HepG2 (cell line): ENCODE data around the gene ATP5MK. TPM values are rescaled to one million over a fixed set of nuclear protein-coding genes. Genes with fewer than 3 reads are reported as not detected.

ENCODE experiments used
- HINFP ChIP-seq: sonication (generic); formaldehyde crosslinking; IDR thresholded peaks from 2 replicates; pipeline ENCODE4 v1.4.0; 2020; ENCODE audit warnings: low read depth, mild to moderate bottlenecking, missing genetic modification reagents
- HNRNPK ChIP-seq: fragments of 200-400 bp; formaldehyde crosslinking; IDR thresholded peaks from 2 replicates; pipeline ENCODE4 v1.6.1; 2018; ENCODE audit warnings: low read length, low read depth, moderate library complexity, mild to moderate bottlenecking; ENCODE audit not compliant: poor library complexity, severe bottlenecking
- HOXA5 ChIP-seq: sonication (generic); formaldehyde crosslinking; IDR thresholded peaks from 2 replicates; pipeline ENCODE4 v1.4.0; 2020; ENCODE audit warnings: missing genetic modification reagents
- HOXA9 ChIP-seq: sonication (generic); formaldehyde crosslinking; IDR thresholded peaks from 2 replicates; pipeline ENCODE4 v1.8.1; 2022; ENCODE audit warnings: missing genetic modification reagents, mild to moderate bottlenecking, moderate library complexity, borderline replicate concordance
- IRF1 ChIP-seq: sonication (generic); formaldehyde crosslinking; IDR thresholded peaks from 2 replicates; pipeline ENCODE4 v1.4.0; 2020; ENCODE audit warnings: low read depth, mild to moderate bottlenecking, missing genetic modification reagents
- KLF12 ChIP-seq: sonication (generic); formaldehyde crosslinking; IDR thresholded peaks from 2 replicates; pipeline ENCODE4 v1.4.0; 2020; ENCODE audit warnings: missing genetic modification reagents, borderline replicate concordance
- NAIF1 ChIP-seq: sonication (generic); formaldehyde crosslinking; IDR thresholded peaks from 2 replicates; pipeline ENCODE4 v1.5.0; 2020; ENCODE audit warnings: mild to moderate bottlenecking, missing genetic modification reagents, borderline replicate concordance
- REL ChIP-seq: sonication (generic); formaldehyde crosslinking; conservative IDR thresholded peaks from 2 replicates; pipeline ENCODE4 v1.8.0; 2022; ENCODE audit warnings: mild to moderate bottlenecking, missing genetic modification reagents, moderate library complexity
- TAF1 ChIP-seq: sonication (generic); formaldehyde crosslinking; IDR thresholded peaks from 2 replicates; pipeline ENCODE4 v1.4.0; 2020; ENCODE audit warnings: missing genetic modification reagents
- U2AF2 ChIP-seq: fragments of 200-400 bp; formaldehyde crosslinking; IDR thresholded peaks from 2 replicates; pipeline ENCODE4 v1.6.1; 2017; ENCODE audit warnings: low read depth, mild to moderate bottlenecking, low read length
- ZBED4 ChIP-seq: sonication (generic); formaldehyde crosslinking; IDR thresholded peaks from 2 replicates; pipeline ENCODE4 v1.4.0; 2020; ENCODE audit warnings: missing genetic modification reagents, borderline replicate concordance
- ZBTB8A ChIP-seq: sonication (generic); formaldehyde crosslinking; IDR thresholded peaks from 2 replicates; pipeline ENCODE4 v1.4.0; 2020; ENCODE audit warnings: mild to moderate bottlenecking, low read depth, missing genetic modification reagents, borderline replicate concordance
- ZFP82 ChIP-seq: sonication (generic); formaldehyde crosslinking; IDR thresholded peaks from 2 replicates; pipeline ENCODE4 v1.5.1; 2020; ENCODE audit warnings: mild to moderate bottlenecking, missing genetic modification reagents, borderline replicate concordance
- ZNF496 ChIP-seq: sonication (generic); formaldehyde crosslinking; IDR thresholded peaks from 2 replicates; pipeline ENCODE4 v1.8.1; 2023; ENCODE audit warnings: mild to moderate bottlenecking, moderate library complexity, missing genetic modification reagents; ENCODE audit not compliant: insufficient replicate concordance
- ZNF570 ChIP-seq: sonication (generic); formaldehyde crosslinking; IDR thresholded peaks from 2 replicates; pipeline ENCODE4 v1.4.0; 2020; ENCODE audit warnings: mild to moderate bottlenecking, missing genetic modification reagents, borderline replicate concordance
- ZNF740 ChIP-seq: sonication (generic); formaldehyde crosslinking; IDR thresholded peaks from 2 replicates; pipeline ENCODE4 v1.4.0; 2020; ENCODE audit warnings: missing genetic modification reagents
- polyA plus RNA-seq, 8 experiments: library from polyadenylated mRNA; depleted of rRNA in 3 of 8; stranded (reverse) in 7 of 8; unstranded in 1 of 8; fragments of >200 nt; fragmentation: Illumina TruSeq in 4 of 8; extraction: Trizol in 4 of 8; gene quantifications; 2 replicates each; pipeline versions ENCODE4 v1.2.1 to v1.2.3, GENCODE V29; 2011 to 2016; ENCODE audit warnings: low read depth in 4 of 8, missing spikeins in 1 of 8, mixed read lengths in 1 of 8; ENCODE audit not compliant: insufficient read depth in 1 of 8
- total RNA-seq, 5 experiments: library from RNA; depleted of rRNA; stranded (reverse); fragments of >200 nt; fragmentation: Illumina TruSeq; extraction: Trizol; gene quantifications; 2 replicates each; pipeline ENCODE4 v1.2.3, GENCODE V29; 2016; ENCODE audit warnings: low read depth in 1 of 5
- TF ChIP-seq, protein P1 (sequence below): sonication (generic); formaldehyde crosslinking; IDR thresholded peaks from 2 replicates; pipeline ENCODE4 v1.9.0; 2022; ENCODE audit warnings: low read depth, missing genetic modification reagents

The ATP5MK gene
- total and polyA plus RNA-seq, 2 of the 13 experiments (the other 11 are each of a cell fraction or from before 2014, with no cell fraction given), result 312 to 517 TPM

GRCh38 chr10:103396067-103396788 is at the start of gene ATP5MK, which contains the start of gene PDCD11 (continued):
- TF ChIP-seq ZNF740 (CRISPR knock-in tag) (no peak), ZBED4 (peak; percentile 35; the same call in 1 of the 2 replicates), HOXA5 (CRISPR knock-in tag) (peak; percentile 68), ZNF570 (CRISPR knock-in tag) (no peak), ZBTB8A (CRISPR knock-in tag) (no peak), REL (CRISPR knock-in tag) (peak; percentile 72; the same call in 1 of the 2 replicates), HINFP (CRISPR knock-in tag) (0 out of 2 replicates have a peak, but pooled peaks have one; percentile 63), NAIF1 (CRISPR knock-in tag) (peak; percentile 90), HNRNPK (no peak), TAF1 (CRISPR knock-in tag) (peak; percentile 91), KLF12 (no peak), U2AF2 (no peak), IRF1 (CRISPR knock-in tag) (no peak), ZFP82 (CRISPR knock-in tag) (no peak), HOXA9 (CRISPR knock-in tag) (peak; percentile 72; the same call in 1 of the 2 replicates), ZNF496 (CRISPR knock-in tag) (no peak)
- TF ChIP-seq, protein P1, sequence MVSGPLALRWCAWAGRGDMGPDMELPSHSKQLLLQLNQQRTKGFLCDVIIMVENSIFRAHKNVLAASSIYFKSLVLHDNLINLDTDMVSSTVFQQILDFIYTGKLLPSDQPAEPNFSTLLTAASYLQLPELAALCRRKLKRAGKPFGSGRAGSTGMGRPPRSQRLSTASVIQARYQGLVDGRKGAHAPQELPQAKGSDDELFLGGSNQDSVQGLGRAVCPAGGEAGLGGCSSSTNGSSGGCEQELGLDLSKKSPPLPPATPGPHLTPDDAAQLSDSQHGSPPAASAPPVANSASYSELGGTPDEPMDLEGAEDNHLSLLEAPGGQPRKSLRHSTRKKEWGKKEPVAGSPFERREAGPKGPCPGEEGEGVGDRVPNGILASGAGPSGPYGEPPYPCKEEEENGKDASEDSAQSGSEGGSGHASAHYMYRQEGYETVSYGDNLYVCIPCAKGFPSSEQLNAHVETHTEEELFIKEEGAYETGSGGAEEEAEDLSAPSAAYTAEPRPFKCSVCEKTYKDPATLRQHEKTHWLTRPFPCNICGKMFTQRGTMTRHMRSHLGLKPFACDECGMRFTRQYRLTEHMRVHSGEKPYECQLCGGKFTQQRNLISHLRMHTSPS, result no peak; the same call in 1 of the 2 replicates
